Measurements from ENCODE around the gene ZFPM1.
"Not testable (repeated sequence)": the region's sequence is repeated elsewhere in the genome, so short reads cannot be mapped to it uniquely, and the experiment has no call there.

Gene ZFPM1

DNA sequence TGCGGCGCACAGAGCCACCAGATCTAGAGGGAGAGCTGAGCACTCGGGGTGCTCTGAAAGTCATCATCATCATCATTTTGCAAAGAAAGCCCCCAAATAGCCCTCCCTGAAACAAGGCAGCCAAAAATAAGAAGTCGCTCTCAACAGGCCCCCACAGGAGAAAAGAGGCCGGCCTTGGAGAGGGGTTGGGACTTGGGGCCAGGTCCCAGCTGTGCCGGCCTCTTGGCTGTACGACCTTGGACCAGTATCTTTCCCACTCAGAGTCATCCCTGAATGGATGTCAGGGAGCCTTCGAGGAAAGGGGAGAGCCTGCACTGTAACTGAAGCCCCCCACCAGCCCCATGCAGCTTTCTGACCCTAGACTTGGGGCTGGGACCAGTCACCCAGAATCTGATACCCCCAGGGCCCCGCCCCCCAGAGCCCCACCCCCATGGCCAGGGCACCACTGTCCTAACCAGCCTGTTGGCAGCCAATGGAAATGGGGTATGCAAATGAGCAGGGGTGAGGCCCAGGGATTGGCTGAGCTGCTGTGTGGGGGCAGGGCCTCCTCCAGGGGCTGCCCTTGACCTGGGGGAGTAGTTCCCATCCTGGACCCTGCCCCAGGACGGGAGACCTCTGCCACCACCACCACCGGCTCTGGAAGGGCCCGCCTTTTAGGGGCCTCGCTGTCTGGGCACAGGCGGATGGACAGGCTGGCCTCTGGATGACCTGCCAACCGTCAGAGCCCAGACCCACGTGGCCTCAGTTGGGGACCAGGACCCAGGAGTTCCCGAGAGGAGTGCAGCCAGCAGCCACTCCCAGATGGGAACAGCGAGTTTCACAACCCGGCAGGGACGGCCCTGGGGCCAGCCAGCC, 15.4 kb downstream of the ZFPM1 start:
- no peak for DNase-seq

DNA sequence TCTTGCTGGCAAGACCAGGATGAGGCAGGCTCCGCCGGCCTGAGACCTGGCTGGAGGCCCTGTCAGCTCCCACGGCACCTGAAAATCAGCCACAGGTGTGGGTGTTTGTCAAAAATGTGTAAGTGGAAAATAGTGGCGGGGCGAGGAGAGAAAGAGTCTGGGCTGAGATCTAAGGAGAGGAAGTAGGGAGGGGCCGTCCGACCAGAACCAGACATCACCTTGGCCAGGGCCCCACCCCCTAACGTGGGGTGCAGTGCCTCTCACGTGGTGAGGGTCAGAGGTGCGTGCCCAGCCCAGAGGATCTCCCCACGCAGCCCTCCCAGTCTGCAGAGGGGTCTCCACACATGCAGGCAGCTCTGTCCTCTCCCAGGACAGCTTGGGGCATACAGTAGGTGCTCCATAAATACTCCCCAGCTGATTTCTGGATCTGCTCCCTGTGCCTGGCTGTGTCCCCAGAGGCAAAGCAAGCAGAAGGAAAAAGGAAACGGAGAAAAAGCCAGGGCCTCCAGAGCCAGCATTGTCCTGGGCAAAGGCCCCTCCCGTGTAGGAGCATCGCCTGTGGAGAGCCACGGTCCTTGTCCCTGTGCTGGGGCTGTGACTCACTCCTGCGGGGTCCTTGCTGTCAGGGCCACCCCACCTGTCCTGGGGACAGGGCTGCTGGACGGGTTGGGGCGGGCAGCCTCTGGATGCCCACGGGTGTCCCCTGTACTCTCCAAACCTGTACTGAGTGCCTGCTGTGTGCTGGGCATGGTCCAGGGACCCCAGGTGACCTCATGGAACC, 16.7 kb downstream of the ZFPM1 start:
- no peak for DNase-seq

DNA sequence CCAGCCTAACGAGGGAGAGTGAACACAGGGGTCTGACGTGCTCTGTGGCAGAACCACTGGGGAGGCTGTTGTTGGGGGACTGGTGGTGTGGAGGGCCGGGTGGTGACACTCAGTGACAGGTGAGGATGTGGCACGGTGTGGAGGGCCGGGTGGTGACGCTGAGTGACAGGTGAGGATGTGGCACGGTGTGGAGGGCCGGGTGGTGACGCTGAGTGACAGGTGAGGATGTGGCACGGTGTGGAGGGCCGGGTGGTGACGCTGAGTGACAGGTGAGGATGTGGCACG, 17.3 kb downstream of the ZFPM1 start:
- DNase-seq: not testable (repeated sequence)

DNA sequence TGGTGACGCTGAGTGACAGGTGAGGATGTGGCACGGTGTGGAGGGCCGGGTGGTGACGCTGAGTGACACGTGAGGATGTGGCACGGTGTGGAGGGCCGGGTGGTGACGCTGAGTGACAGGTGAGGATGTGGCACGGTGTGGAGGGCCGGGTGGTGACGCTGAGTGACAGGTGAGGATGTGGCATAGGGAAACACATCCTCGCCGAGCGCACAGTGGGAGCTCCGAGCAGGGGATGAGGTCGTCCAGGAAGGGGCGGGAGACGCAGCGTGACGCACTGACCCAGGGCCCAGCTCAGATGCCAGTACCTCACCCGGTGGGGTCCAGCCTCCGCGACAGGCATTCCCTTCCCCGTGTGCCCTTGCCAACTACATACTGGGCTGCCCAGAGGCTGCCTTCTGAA, 17.6 kb downstream of the ZFPM1 start:
- not testable (repeated sequence) for DNase-seq

DNA sequence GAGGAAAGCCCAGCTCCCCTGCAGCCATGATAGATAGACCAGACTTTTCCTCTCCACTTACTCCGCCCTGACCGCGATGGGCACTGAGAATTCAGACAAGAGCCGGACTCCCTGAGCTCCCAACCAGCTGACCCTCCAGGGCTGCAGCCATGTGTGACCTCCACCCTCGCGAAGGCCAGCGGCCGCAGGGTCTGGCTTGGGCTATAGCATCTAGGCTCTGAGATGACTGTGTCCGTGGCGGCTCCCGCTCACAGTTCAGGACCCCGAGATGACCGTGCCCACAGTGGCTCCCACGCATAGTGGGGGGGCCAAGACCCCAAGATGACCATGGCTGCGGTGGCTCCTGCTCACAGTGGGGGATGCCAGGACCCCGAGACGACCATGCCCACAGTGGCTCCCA, 18.0 kb downstream of the ZFPM1 start:
- DNase-seq: no peak

- DNase-seq: no peak
These were observed 18.5 kb downstream of the ZFPM1 start for GRCh38 chr16:88471575-88471974.

DNA sequence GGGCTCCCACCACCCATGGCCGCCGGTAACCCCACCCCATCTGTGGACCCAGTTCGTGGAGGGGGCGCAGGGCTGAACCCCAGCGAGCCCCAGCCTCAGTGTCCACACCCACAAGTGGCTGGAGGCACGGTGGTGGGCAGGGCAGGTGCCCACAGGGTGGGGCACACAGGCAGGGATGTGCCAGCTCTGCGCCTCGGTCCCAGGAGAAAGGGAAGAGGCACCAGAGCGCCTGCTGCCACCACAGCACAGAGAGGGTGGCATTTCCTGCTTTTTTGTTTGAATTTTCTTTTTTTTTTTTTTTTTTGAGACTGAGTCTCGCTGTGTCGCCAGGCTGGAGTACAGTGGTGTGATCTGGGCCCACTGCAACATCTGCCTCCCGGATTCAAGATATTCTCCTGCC, 19.0 kb downstream of the ZFPM1 start:
- no peak for DNase-seq

DNA sequence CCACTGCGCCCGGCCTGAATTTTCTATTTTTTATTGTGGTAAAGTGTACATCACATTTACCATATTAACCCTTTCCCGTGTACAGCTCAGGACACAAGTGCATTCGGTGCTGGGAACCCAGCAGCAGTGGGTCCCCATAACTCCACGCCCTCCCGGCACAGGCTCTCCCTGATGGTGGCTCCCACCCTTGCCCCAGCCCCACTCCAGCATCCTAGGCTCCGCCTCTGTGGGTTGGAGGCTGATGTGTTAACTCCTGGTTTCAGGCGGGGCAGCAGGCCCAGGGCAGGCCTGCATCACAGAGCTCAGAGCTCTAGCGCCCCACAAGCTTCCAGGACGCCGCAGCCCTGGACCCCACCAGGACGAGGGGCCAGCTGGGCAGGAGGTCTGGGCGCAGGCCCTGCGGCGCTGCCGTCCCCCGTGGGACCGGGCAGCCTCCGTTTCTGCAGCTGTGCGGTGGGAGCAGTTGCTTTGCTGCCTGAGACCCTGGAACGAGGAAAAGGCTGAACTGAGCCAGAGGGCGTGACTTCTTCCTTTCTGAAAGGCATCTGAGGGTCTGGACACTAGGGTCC, 19.6 kb downstream of the ZFPM1 start:
- DNase-seq: no peak

GRCh38 chr16:88473666-88474534, 20.8 kb downstream of the ZFPM1 start:
- no peak for DNase-seq

GRCh38 chr16:88475037-88475436, 22.0 kb downstream of the ZFPM1 start:
- no peak for DNase-seq

- no peak for DNase-seq
These were observed 23.1 kb downstream of the ZFPM1 start for GRCh38 chr16:88476203-88476602.

- no peak for DNase-seq
These were observed 23.8 kb downstream of the ZFPM1 start for GRCh38 chr16:88476817-88477397.

- no peak for DNase-seq
These were observed 24.8 kb downstream of the ZFPM1 start for GRCh38 chr16:88477631-88478519.

DNA sequence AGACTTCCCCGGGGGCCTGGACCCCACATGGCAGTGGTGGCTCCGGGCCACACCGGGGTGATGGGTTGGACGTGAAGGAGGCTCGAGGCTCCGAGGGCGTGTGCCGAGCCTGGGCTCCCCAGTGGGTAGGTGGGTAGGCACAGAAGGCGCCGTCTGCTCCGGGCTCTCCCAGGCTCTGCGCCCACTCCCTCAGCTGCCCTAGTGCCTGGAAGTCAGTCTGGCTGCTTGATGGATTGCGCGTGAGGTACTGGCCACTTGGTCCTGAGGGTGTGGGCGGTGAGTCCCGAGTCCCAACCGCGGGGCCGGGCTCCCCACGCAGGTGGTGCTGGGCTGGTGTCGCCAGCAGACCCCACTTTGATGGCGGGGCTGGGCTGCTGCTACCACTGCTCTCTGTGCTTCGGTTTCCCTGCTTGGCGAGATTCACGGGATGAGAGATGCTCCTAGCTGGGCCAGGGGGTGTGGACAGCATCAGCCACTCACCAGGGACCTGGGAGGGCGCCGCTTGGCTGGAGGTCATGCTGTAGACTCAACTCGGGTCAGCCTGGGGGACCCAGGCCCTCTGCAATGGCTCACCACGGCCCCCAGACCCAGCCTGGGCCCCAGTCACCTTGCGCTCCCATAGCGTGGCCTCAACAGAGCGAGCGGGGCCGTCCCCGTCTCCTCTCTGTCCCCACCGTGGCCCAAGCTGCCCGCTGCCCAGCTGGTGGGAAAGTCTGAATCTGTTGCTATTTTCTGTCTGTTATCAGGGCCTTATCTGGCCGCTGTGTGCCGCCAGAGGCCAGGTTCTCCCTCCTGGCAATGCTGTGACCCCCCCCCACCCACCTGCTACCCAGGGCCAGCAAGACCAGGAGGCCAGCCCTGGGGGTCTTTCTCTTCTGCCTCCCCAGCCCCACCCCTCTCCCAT, 26.1 kb downstream of the ZFPM1 start:
- DNase-seq: no peak

DNA sequence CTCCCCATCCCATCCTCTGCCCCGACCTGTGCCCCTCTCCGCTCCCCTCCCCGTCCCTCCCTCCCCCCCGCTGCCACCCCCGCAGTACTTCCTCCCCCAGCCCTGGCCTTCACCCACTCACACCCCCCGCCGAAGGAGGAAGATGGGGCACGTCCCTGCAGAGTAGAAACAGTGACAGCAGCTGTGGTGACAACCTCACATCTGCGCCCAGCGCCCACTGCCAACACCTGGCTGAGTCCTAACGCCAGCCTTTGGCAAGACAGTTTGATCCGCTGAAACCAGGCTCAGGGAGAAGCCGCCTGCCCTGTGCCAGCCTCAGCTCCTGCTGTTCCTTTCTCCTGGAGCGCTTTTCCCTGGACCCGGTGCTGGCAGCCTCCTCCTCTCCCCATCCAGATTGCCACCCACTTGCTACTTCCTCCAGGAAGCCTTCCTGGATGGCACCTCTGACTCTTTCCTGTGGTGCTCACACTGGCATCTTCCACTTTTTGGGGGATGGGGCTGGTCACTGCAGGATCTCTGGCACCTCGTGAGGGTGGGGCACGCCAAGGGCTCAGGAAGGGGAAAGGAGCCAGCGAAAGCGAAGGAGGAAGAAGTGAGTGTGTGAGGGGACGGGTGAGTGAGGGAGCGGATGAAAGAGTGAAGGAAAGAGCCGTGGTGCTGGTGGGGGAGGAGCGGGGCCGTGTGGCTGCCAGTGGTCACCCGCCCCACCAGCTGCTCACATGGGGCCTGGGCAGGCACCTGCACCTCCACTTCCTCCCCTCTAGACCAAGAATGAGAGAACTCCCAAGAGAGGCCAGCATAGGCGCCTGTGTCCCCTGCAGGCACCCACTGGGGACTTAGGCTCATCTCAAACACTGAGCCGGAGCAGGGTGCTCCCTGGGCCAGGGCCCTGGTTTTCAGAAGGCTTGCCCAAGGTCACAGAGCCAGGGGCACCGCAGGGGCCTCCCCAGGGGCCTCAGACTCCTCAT, 27.0 kb downstream of the ZFPM1 start:
- DNase-seq: no peak

GRCh38 chr16:88480829-88481228, 27.7 kb downstream of the ZFPM1 start:
- no peak for DNase-seq

- no peak for DNase-seq
These were observed 28.8 kb downstream of the ZFPM1 start for GRCh38 chr16:88481851-88482250.

GRCh38 chr16:88482630-88483391, 29.7 kb downstream of the ZFPM1 start:
- DNase-seq: no peak

DNA sequence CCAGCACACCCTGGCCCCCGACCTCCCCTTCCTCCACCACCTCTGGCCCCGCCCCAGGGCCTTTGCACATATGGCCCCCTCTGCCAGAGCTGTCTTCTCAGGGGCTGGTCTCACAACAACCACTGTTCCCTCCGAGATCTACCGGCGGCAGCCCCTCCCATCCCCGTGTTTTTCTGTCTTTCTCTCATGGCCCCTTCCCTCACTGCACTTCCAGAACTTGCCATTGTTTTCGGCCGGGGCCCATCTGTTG, 30.2 kb downstream of the ZFPM1 start:
- no peak for DNase-seq
